ENCODE data around the gene FILIP1L. TPM values are rescaled to one million over a fixed set of nuclear protein-coding genes. Genes with fewer than 3 reads are reported as not detected.

FILIP1L gene
- total RNA-seq, 1 donor from 2014 or later, result 41.5 TPM

GRCh38 chr3:99803297-99803696, 311.0 kb downstream of the FILIP1L start:
- Histone ChIP-seq H3K27ac (no peak overlapping the region), H3K27me3 (no peaks in the 10 kb centered on the region), H3K4me1 (no peaks in the 10 kb centered on the region), H3K4me3 (no peak overlapping the region), H3K36me3 (no peaks in the 10 kb centered on the region), H3K9me3 (no peaks in the 10 kb centered on the region)
- no peak for DNase-seq (ENCODE audit: extremely low spot score in 2 of 2)
- TF ChIP-seq POLR2AphosphoS5 (IDR thresholded peaks at IDR 0.05; ENCODE audit: insufficient read depth in 1 of 2, low read depth in 1 of 2), result no peak
- TF ChIP-seq POLR2A (IDR thresholded peaks at IDR 0.05), result no peak
- no peak for TF ChIP-seq CTCF (IDR thresholded peaks at IDR 0.05)
- intact Hi-C loops (cut with DNase I), result no loop called here

GRCh38 chr3:99799422-99799821, 314.9 kb downstream of the FILIP1L start:
- DNase-seq (ENCODE audit: extremely low spot score in 2 of 2), result no peak
- no peak overlapping the region for H3K27ac ChIP-seq
- no peaks in the 10 kb centered on the region for H3K9me3 ChIP-seq
- TF ChIP-seq POLR2A (IDR thresholded peaks at IDR 0.05) (no peak), POLR2AphosphoS5 (IDR thresholded peaks at IDR 0.05; ENCODE audit: insufficient read depth in 1 of 2, low read depth in 1 of 2) (no peak), CTCF (IDR thresholded peaks at IDR 0.05) (no peak)
- intact Hi-C loops (cut with DNase I), result loop anchor here (5.0 kb wide), 1 partner anchor 767 kb away; no protein-coding TSS in a partner anchor
- H3K4me1 ChIP-seq, result no peaks in the 10 kb centered on the region
- H3K4me3 ChIP-seq, result no peak overlapping the region
- H3K27me3 ChIP-seq, result no peaks in the 10 kb centered on the region
- H3K36me3 ChIP-seq, result no peaks in the 10 kb centered on the region

- no peak overlapping the region for H3K27ac ChIP-seq
- no peaks in the 10 kb centered on the region for H3K9me3 ChIP-seq
- no peaks in the 10 kb centered on the region for H3K4me1 ChIP-seq
- no peaks in the 10 kb centered on the region for H3K27me3 ChIP-seq
- H3K4me3 ChIP-seq, result no peak overlapping the region
- H3K36me3 ChIP-seq, result no peaks in the 10 kb centered on the region
- TF ChIP-seq CTCF (IDR thresholded peaks at IDR 0.05), result no peak
- no peak for TF ChIP-seq POLR2A (IDR thresholded peaks at IDR 0.05)
- no peak for TF ChIP-seq POLR2AphosphoS5 (IDR thresholded peaks at IDR 0.05; ENCODE audit: insufficient read depth in 1 of 2, low read depth in 1 of 2)
- no peak for DNase-seq (ENCODE audit: extremely low spot score in 2 of 2)
- intact Hi-C loops (cut with DNase I), result loop anchor here (5.0 kb wide), 1 partner anchor 763 kb away; no protein-coding TSS in a partner anchor
These were observed 318.7 kb downstream of the FILIP1L start for GRCh38 chr3:99795573-99795972.

GRCh38 chr3:99794485-99794884, 319.8 kb downstream of the FILIP1L start:
- TF ChIP-seq POLR2AphosphoS5 (IDR thresholded peaks at IDR 0.05; ENCODE audit: insufficient read depth in 1 of 2, low read depth in 1 of 2) (no peak), POLR2A (IDR thresholded peaks at IDR 0.05) (no peak), CTCF (IDR thresholded peaks at IDR 0.05) (no peak)
- intact Hi-C loops (cut with DNase I), result no loop called here
- H3K36me3 ChIP-seq, result no peaks in the 10 kb centered on the region

GRCh38 chr3:99789011-99789721, 325.1 kb downstream of the FILIP1L start:
- Histone ChIP-seq H3K4me1 (no peaks in the 10 kb centered on the region), H3K4me3 (no peak overlapping the region), H3K9me3 (no peaks in the 10 kb centered on the region), H3K36me3 (no peaks in the 10 kb centered on the region), H3K27me3 (no peaks in the 10 kb centered on the region), H3K27ac (no peak overlapping the region)
- no peak for DNase-seq (ENCODE audit: extremely low spot score in 2 of 2)
- intact Hi-C loops (cut with DNase I), result no loop called here
- TF ChIP-seq POLR2A (IDR thresholded peaks at IDR 0.05) (no peak), POLR2AphosphoS5 (IDR thresholded peaks at IDR 0.05; ENCODE audit: insufficient read depth in 1 of 2, low read depth in 1 of 2) (no peak), CTCF (IDR thresholded peaks at IDR 0.05) (no peak)

More at GRCh38 chr3:99794485-99794884, 319.8 kb downstream of the FILIP1L start:
- Histone ChIP-seq H3K4me3 (no peak overlapping the region), H3K27ac (no peak overlapping the region), H3K27me3 (no peaks in the 10 kb centered on the region), H3K4me1 (no peaks in the 10 kb centered on the region), H3K9me3 (no peaks in the 10 kb centered on the region)
- DNase-seq (ENCODE audit: extremely low spot score in 2 of 2), result no peak

Data from vagina (tissue), 2 donors.